UCSD-AML1 (cell line): Measurements from ENCODE around the gene EHMT1.
"Not testable (repeated sequence)": the region's sequence is repeated elsewhere in the genome, so short reads cannot be mapped to it uniquely, and the experiment has no call there.

Source experiments
- DNase-seq: peaks from one replicate; lab custom pipeline; 2025; ENCODE audit not compliant: unreplicated experiment; lab: John Stamatoyannopoulos, UW

Gene EHMT1

GRCh38 chr9:137757613-137758029 is 138.8 kb downstream of the EHMT1 start:
- no peak for DNase-seq

- DNase-seq = no peak
These were observed 139.3 kb downstream of the EHMT1 start for GRCh38 chr9:137758067-137758466.

- DNase-seq = no peak
These were observed 140.3 kb downstream of the EHMT1 start for GRCh38 chr9:137759117-137759516.

GRCh38 chr9:137759649-137760321 is 141.0 kb downstream of the EHMT1 start:
- no peak for DNase-seq

GRCh38 chr9:137760426-137760825 is 141.6 kb downstream of the EHMT1 start:
- no peak for DNase-seq

- DNase-seq = no peak
These were observed 142.2 kb downstream of the EHMT1 start for GRCh38 chr9:137761032-137761431.

- no peak for DNase-seq
These were observed 143.0 kb downstream of the EHMT1 start for GRCh38 chr9:137761793-137762192.

- no peak for DNase-seq
These were observed 143.7 kb downstream of the EHMT1 start for GRCh38 chr9:137762414-137763061.

- no peak for DNase-seq
These were observed 144.6 kb downstream of the EHMT1 start for GRCh38 chr9:137763271-137763955.

- no peak for DNase-seq
These were observed 145.4 kb downstream of the EHMT1 start for GRCh38 chr9:137764171-137764671.

- DNase-seq = no peak
These were observed 146.2 kb downstream of the EHMT1 start for GRCh38 chr9:137764981-137765380.

GRCh38 chr9:137765536-137765935 is 146.7 kb downstream of the EHMT1 start:
- DNase-seq = no peak

GRCh38 chr9:137771580-137771979 is 152.8 kb downstream of the EHMT1 start:
- no peak for DNase-seq

- no peak for DNase-seq
These were observed 153.6 kb downstream of the EHMT1 start for GRCh38 chr9:137772281-137772873.

- DNase-seq = no peak
These were observed 156.1 kb downstream of the EHMT1 start for GRCh38 chr9:137774775-137775386.

GRCh38 chr9:137776306-137776995 is 157.6 kb downstream of the EHMT1 start:
- no peak for DNase-seq

GRCh38 chr9:137777761-137778160 is 159.0 kb downstream of the EHMT1 start:
- no peak for DNase-seq

GRCh38 chr9:137778336-137778735 is 159.5 kb downstream of the EHMT1 start:
- no peak for DNase-seq

GRCh38 chr9:137778914-137779313 is 160.1 kb downstream of the EHMT1 start:
- DNase-seq = no peak

- DNase-seq = not testable (repeated sequence)
These were observed 161.2 kb downstream of the EHMT1 start for GRCh38 chr9:137780031-137780430.
